Measurements from ENCODE around the gene CAPN12.
"Not testable (repeated sequence)": the region's sequence is repeated elsewhere in the genome, so short reads cannot be mapped to it uniquely, and the experiment has no call there.

Gene CAPN12

GRCh38 chr19:38744298-38744681 is at the start of gene CAPN12:
TSS of gene CAPN12 (minus strand) at chr19:38744474. CDS start at chr19:38744165, 309 bp downstream.
- Histone ChIP-seq H3K9me3 (ENCODE audit: control insufficient read depth in 1 of 2, low read length in 2 of 2) (no peaks in the 10 kb centered on the region), H3K4me3 (ENCODE audit: low read depth in 1 of 2, low read length in 2 of 2) (no peak within 1 kb of the TSS), H3K9ac (ENCODE audit: low read depth in 1 of 2, low read length in 2 of 2) (no peak within 1 kb of the TSS), H3K36me3 (ENCODE audit: control insufficient read depth in 1 of 2, insufficient read depth in 2 of 2, low read length in 2 of 2) (no peaks in the 10 kb centered on the region), H3K27ac (ENCODE audit: low read depth, low read length) (no peak within 1 kb of the TSS), H3K4me1 (ENCODE audit: control insufficient read depth in 1 of 2, insufficient read depth in 2 of 2, low read length in 2 of 2) (no peaks in the 10 kb centered on the region), H3K27me3 (ENCODE audit: control insufficient read depth in 1 of 2, insufficient read depth in 2 of 2, low read length in 2 of 2) (no peaks in the 10 kb centered on the region)

GRCh38 chr19:38793671-38794070 is 49.4 kb upstream of the CAPN12 start:
- Histone ChIP-seq H3K9ac (ENCODE audit: low read depth in 1 of 2, low read length in 2 of 2) (no peak overlapping the region), H3K9me3 (ENCODE audit: control insufficient read depth in 1 of 2, low read length in 2 of 2) (no peaks in the 10 kb centered on the region), H3K27me3 (ENCODE audit: control insufficient read depth in 1 of 2, insufficient read depth in 2 of 2, low read length in 2 of 2) (no peaks in the 10 kb centered on the region), H3K27ac (ENCODE audit: low read depth, low read length) (no peak overlapping the region), H3K4me1 (ENCODE audit: control insufficient read depth in 1 of 2, insufficient read depth in 2 of 2, low read length in 2 of 2) (peaks cover 0 to 7% of the 10 kb centered on the region in 2 donors), H3K4me3 (ENCODE audit: low read depth in 1 of 2, low read length in 2 of 2) (no peak overlapping the region), H3K36me3 (ENCODE audit: control insufficient read depth in 1 of 2, insufficient read depth in 2 of 2, low read length in 2 of 2) (no peaks in the 10 kb centered on the region)

GRCh38 chr19:38793177-38793576 is 48.9 kb upstream of the CAPN12 start:
- no peak overlapping the region for H3K27ac ChIP-seq (ENCODE audit: low read depth, low read length)
- H3K9ac ChIP-seq (ENCODE audit: low read depth in 1 of 2, low read length in 2 of 2) = no peak overlapping the region
- no peak overlapping the region for H3K4me3 ChIP-seq (ENCODE audit: low read depth in 1 of 2, low read length in 2 of 2)
- H3K27me3 ChIP-seq (ENCODE audit: control insufficient read depth in 1 of 2, insufficient read depth in 2 of 2, low read length in 2 of 2) = no peaks in the 10 kb centered on the region
- H3K4me1 ChIP-seq (ENCODE audit: control insufficient read depth in 1 of 2, insufficient read depth in 2 of 2, low read length in 2 of 2) = peaks cover 0 to 7% of the 10 kb centered on the region in 2 donors
- no peaks in the 10 kb centered on the region for H3K36me3 ChIP-seq (ENCODE audit: control insufficient read depth in 1 of 2, insufficient read depth in 2 of 2, low read length in 2 of 2)
- H3K9me3 ChIP-seq (ENCODE audit: control insufficient read depth in 1 of 2, low read length in 2 of 2) = no peaks in the 10 kb centered on the region

GRCh38 chr19:38792250-38793111 is 48.2 kb upstream of the CAPN12 start:
- Histone ChIP-seq H3K9me3 (ENCODE audit: control insufficient read depth in 1 of 2, low read length in 2 of 2) (no peaks in the 10 kb centered on the region), H3K27me3 (ENCODE audit: control insufficient read depth in 1 of 2, insufficient read depth in 2 of 2, low read length in 2 of 2) (no peaks in the 10 kb centered on the region), H3K4me1 (ENCODE audit: control insufficient read depth in 1 of 2, insufficient read depth in 2 of 2, low read length in 2 of 2) (peaks cover 0 to 7% of the 10 kb centered on the region in 2 donors), H3K27ac (ENCODE audit: low read depth, low read length) (no peak overlapping the region), H3K4me3 (ENCODE audit: low read depth in 1 of 2, low read length in 2 of 2) (peak overlapping the region in 1 of 2 donors; percentile 53), H3K36me3 (ENCODE audit: control insufficient read depth in 1 of 2, insufficient read depth in 2 of 2, low read length in 2 of 2) (no peaks in the 10 kb centered on the region), H3K9ac (ENCODE audit: low read depth in 1 of 2, low read length in 2 of 2) (peak overlapping the region in 1 of 2 donors; percentile 12)

- not testable (repeated sequence) for H3K36me3 ChIP-seq (ENCODE audit: control insufficient read depth in 1 of 2, insufficient read depth in 2 of 2, low read length in 2 of 2); H3K27me3 ChIP-seq (ENCODE audit: control insufficient read depth in 1 of 2, insufficient read depth in 2 of 2, low read length in 2 of 2); H3K9ac ChIP-seq (ENCODE audit: low read depth in 1 of 2, low read length in 2 of 2); H3K27ac ChIP-seq (ENCODE audit: low read depth, low read length); H3K4me1 ChIP-seq (ENCODE audit: control insufficient read depth in 1 of 2, insufficient read depth in 2 of 2, low read length in 2 of 2); H3K9me3 ChIP-seq (ENCODE audit: control insufficient read depth in 1 of 2, low read length in 2 of 2)
- peak overlapping the region in 1 of 2 donors; percentile 43 for H3K4me3 ChIP-seq (ENCODE audit: low read depth in 1 of 2, low read length in 2 of 2)
Measured at GRCh38 chr19:38791451-38792064, 47.3 kb upstream of the CAPN12 start.

GRCh38 chr19:38790507-38791403 is 46.5 kb upstream of the CAPN12 start:
- peak overlapping the region in 1 of 2 donors; percentile 43 for H3K4me3 ChIP-seq (ENCODE audit: low read depth in 1 of 2, low read length in 2 of 2)
- not testable (repeated sequence) for H3K4me1 ChIP-seq (ENCODE audit: control insufficient read depth in 1 of 2, insufficient read depth in 2 of 2, low read length in 2 of 2); H3K9ac ChIP-seq (ENCODE audit: low read depth in 1 of 2, low read length in 2 of 2); H3K27me3 ChIP-seq (ENCODE audit: control insufficient read depth in 1 of 2, insufficient read depth in 2 of 2, low read length in 2 of 2); H3K36me3 ChIP-seq (ENCODE audit: control insufficient read depth in 1 of 2, insufficient read depth in 2 of 2, low read length in 2 of 2); H3K27ac ChIP-seq (ENCODE audit: low read depth, low read length); H3K9me3 ChIP-seq (ENCODE audit: control insufficient read depth in 1 of 2, low read length in 2 of 2)

- no peak within 1 kb of the TSS for H3K9ac ChIP-seq (ENCODE audit: low read depth in 1 of 2, low read length in 2 of 2)
- no peaks in the 10 kb centered on the region for H3K27me3 ChIP-seq (ENCODE audit: control insufficient read depth in 1 of 2, insufficient read depth in 2 of 2, low read length in 2 of 2)
- peaks cover 3 to 7% of the 10 kb centered on the region in 2 donors for H3K4me1 ChIP-seq (ENCODE audit: control insufficient read depth in 1 of 2, insufficient read depth in 2 of 2, low read length in 2 of 2)
- H3K36me3 ChIP-seq (ENCODE audit: control insufficient read depth in 1 of 2, insufficient read depth in 2 of 2, low read length in 2 of 2) = no peaks in the 10 kb centered on the region
- H3K27ac ChIP-seq (ENCODE audit: low read depth, low read length) = no peak within 1 kb of the TSS
- no peak within 1 kb of the TSS for H3K4me3 ChIP-seq (ENCODE audit: low read depth in 1 of 2, low read length in 2 of 2)
- no peaks in the 10 kb centered on the region for H3K9me3 ChIP-seq (ENCODE audit: control insufficient read depth in 1 of 2, low read length in 2 of 2)
Measured at GRCh38 chr19:38788478-38789243, 44.4 kb upstream of the CAPN12 start, which contains the start of gene LGALS7B. TSS of gene LGALS7B (plus strand) at chr19:38789200. CDS start at chr19:38789227, 27 bp downstream.

- Histone ChIP-seq H3K36me3 (ENCODE audit: control insufficient read depth in 1 of 2, insufficient read depth in 2 of 2, low read length in 2 of 2) (no peaks in the 10 kb centered on the region), H3K4me3 (ENCODE audit: low read depth in 1 of 2, low read length in 2 of 2) (no peak overlapping the region), H3K9me3 (ENCODE audit: control insufficient read depth in 1 of 2, low read length in 2 of 2) (no peaks in the 10 kb centered on the region), H3K27ac (ENCODE audit: low read depth, low read length) (no peak overlapping the region), H3K4me1 (ENCODE audit: control insufficient read depth in 1 of 2, insufficient read depth in 2 of 2, low read length in 2 of 2) (peaks cover 0 to 3% of the 10 kb centered on the region in 2 donors), H3K9ac (ENCODE audit: low read depth in 1 of 2, low read length in 2 of 2) (no peak overlapping the region), H3K27me3 (ENCODE audit: control insufficient read depth in 1 of 2, insufficient read depth in 2 of 2, low read length in 2 of 2) (no peaks in the 10 kb centered on the region)
Measured at GRCh38 chr19:38786572-38787265, 42.4 kb upstream of the CAPN12 start.

- not testable (repeated sequence) for H3K27ac ChIP-seq (ENCODE audit: low read depth, low read length); H3K27me3 ChIP-seq (ENCODE audit: control insufficient read depth in 1 of 2, insufficient read depth in 2 of 2, low read length in 2 of 2); H3K4me1 ChIP-seq (ENCODE audit: control insufficient read depth in 1 of 2, insufficient read depth in 2 of 2, low read length in 2 of 2); H3K4me3 ChIP-seq (ENCODE audit: low read depth in 1 of 2, low read length in 2 of 2); H3K9me3 ChIP-seq (ENCODE audit: control insufficient read depth in 1 of 2, low read length in 2 of 2); H3K36me3 ChIP-seq (ENCODE audit: control insufficient read depth in 1 of 2, insufficient read depth in 2 of 2, low read length in 2 of 2); H3K9ac ChIP-seq (ENCODE audit: low read depth in 1 of 2, low read length in 2 of 2)
Measured at GRCh38 chr19:38786061-38786460, 41.8 kb upstream of the CAPN12 start.
